ENCODE data around the gene LRRC3C.

The LRRC3C gene

DNA sequence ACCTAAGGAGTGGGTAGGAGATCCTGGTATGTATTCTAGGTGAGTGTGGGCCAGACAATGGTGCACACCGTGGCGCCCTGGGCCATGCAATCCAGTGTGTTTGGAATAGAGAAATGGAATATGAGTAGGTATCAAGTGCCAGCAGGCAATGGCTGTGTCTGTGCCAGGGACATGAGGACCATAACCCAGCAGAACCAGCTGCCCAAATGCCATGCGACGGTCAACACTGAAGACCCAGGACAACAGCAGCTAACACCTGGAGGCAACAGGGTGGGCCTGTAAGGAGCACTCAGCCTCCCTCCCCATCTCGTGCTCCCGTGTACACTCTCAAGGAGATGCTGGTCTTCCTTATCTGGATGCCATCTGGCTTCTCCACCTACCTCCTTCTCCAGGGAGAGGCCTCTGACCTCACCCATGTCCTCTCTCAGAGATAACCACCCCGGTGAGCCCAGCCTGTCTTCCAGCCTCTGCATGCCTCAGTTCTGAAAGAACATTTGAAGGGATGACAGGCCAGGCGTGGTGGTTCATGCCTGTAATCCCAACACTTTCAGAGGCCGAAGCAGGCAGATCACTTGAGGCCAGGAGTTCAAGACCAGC, 8.3 kb upstream of the LRRC3C start:
- peaks cover 69% of the 10 kb centered on the region for H3K4me1 Mint-ChIP-seq (ENCODE audit: low read depth)
- no peak overlapping the region for H3K4me3 Mint-ChIP-seq
- no peaks in the 10 kb centered on the region for H3K27me3 Mint-ChIP-seq
- H3K27ac Mint-ChIP-seq = peak overlapping the region; percentile 78
- no peaks in the 10 kb centered on the region for H3K9me3 Mint-ChIP-seq (ENCODE audit: low read depth)
- peaks cover 14% of the 10 kb centered on the region for H3K36me3 Mint-ChIP-seq

DNA sequence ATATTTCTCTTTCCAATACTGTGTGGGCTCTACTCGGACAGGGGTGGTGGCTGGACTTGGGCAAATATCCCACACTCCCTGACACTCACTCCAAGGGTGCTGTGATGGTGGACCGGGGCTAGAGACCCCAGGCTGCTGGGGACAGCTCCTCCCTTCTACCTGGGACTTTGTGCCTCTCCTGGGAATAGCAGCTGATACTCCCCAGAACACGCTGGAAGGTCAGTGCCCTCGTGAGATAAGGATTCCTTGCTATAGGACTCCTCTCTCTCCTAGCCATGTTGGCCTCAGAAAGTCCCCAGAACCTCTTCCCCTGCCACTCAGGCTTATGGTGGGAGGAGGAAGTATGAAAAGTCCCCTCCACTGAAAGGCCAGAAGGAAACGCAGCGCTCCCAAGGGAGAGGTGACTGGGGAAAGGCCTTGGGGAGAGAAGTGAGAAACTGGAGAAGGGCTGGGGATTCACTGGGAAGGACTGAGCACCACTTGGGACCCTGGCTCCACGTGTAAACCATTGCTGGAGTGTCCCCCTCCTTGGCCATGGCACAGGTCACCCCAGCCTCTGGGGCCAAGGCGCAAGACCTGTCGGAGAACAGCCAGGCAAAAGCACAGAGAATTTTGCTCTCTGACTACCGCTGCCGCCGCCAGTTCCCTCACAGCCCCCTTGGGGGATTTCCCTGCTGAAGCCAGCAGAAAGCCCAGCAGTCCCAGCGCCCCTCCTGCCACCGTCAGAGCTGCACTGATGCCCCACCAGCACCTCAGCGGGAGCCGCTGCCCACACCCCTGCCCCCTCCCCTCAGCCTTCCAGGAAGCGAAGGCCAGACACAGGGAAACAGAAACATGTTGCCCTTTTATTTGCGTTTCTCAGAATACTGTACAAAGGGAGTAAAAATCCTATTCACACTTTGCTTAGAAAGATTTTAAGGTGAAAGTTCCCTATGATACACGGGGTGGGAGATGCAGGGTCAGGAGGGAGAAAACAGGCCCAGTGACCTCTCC, 7.0 kb upstream of the LRRC3C start:
- Mint-ChIP-seq H3K9me3 (ENCODE audit: low read depth) (no peaks in the 10 kb centered on the region), H3K27me3 (no peaks in the 10 kb centered on the region), H3K4me3 (peak overlapping the region; percentile 71), H3K27ac (peak overlapping the region; percentile 98), H3K4me1 (ENCODE audit: low read depth) (peaks cover 82% of the 10 kb centered on the region), H3K36me3 (peaks cover 14% of the 10 kb centered on the region)

DNA sequence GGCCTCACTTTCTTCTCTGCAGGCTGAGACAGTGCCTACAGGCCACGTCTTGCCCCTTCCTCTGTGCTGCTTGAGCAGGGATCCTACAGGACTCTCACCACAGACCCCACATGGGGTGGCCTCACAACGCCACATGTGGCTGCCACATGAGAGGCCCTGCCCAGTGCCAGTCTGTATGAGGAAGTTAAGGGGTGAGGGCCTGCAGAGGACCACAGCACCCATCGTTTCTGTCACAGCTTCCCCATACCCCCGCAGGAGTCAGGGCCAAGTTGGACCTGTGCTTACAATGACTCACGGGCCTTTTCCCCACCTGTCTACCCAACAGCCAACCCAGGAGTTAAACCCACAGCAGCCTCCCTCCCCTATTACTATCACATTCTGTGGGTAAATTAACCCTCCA, 6.2 kb upstream of the LRRC3C start:
- peak overlapping the region; percentile 98 for H3K27ac Mint-ChIP-seq
- no peaks in the 10 kb centered on the region for H3K9me3 Mint-ChIP-seq (ENCODE audit: low read depth)
- H3K36me3 Mint-ChIP-seq = peaks cover 14% of the 10 kb centered on the region
- peaks cover 86% of the 10 kb centered on the region for H3K4me1 Mint-ChIP-seq (ENCODE audit: low read depth)
- H3K4me3 Mint-ChIP-seq = peak overlapping the region; percentile 71
- no peaks in the 10 kb centered on the region for H3K27me3 Mint-ChIP-seq

DNA sequence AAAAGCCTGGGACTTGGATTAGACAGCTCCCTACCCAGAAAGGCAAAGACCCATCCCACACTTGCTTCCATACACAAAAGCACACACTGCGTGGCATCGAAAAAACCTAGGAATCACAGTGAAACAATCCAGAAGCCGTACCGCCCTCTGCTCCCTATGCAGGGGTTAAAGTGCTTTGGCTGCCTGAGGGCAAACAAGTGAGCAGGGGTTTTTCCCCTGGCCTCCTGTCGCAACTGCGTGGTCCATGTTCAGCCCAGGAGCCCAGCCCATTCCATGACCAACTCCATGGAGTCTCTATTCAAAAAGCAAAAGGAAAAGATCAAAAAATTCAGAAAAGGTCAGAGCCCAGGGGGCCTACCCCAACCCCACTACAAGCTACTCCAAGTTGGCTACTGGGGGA, 5.5 kb upstream of the LRRC3C start:
- Mint-ChIP-seq H3K9me3 (ENCODE audit: low read depth) (no peaks in the 10 kb centered on the region), H3K27ac (peak overlapping the region; percentile 98), H3K27me3 (no peaks in the 10 kb centered on the region), H3K36me3 (peaks cover 11% of the 10 kb centered on the region), H3K4me3 (peak overlapping the region; percentile 71), H3K4me1 (ENCODE audit: low read depth) (peaks cover 84% of the 10 kb centered on the region)

DNA sequence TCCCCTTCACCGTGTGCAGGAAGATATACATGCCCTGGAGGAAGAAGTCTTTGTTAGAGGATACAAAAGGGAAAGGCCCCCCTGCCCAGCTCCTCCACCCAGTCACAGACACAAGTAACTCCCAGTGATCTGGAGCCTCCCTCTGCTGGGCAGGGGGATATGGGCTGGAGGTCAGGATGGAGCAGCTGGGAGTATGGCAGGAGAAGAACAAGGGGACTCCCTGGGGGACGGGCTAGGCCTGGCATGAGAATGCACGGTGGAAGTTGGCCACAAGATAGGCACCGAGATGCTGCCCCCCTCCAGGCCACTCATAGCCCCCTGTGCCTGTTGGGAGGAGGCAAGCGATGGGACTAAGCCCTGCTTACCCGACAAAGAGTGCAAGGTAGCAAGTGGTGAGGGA, 4.3 kb upstream of the LRRC3C start:
- Mint-ChIP-seq H3K4me1 (ENCODE audit: low read depth) (peaks cover 82% of the 10 kb centered on the region), H3K4me3 (peak overlapping the region; percentile 95), H3K36me3 (peaks cover 4% of the 10 kb centered on the region), H3K27ac (peak overlapping the region; percentile 98), H3K27me3 (no peaks in the 10 kb centered on the region), H3K9me3 (ENCODE audit: low read depth) (no peaks in the 10 kb centered on the region)

DNA sequence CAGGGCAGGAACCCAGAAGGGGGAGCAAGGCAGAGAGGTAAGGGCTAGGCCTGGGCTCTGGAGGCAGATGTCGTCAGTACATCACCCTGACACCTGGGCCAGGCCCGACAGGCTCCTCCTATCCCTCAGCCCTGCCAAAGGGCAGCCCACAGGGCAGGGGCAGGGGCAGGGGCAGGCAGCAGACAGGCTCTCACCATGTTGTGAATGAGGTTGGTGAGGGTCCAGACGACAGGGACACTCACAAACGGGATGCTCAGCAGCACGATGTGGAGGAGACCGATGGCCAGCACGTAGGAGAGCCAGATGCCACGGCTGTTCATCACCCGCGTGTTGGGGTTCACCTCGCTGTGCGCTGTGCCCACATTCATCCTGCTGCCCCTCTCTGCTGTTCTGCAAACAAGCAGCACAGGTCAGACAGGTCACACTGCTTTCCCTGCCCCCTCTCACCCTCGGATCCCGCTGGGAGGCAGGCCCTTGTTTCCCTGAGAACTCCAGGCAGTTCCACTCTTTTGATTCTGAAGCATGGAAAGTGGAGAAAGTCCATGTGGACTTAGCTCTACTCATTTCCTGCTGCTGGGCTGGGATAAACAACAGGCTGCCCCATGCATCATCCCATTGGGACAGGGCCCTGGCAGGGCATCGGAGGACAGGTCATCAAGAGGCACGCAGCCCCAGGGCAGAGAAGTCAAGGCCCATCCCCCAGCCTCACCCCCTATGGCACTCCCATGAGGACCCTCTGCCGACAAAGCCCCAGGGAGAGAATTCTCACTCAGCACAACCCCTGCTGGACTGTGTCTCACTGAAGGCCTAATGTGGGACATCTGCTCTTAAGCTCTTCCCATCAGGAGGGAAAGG, 3.5 kb upstream of the LRRC3C start:
- peak overlapping the region; percentile 95 for H3K4me3 Mint-ChIP-seq

DNA sequence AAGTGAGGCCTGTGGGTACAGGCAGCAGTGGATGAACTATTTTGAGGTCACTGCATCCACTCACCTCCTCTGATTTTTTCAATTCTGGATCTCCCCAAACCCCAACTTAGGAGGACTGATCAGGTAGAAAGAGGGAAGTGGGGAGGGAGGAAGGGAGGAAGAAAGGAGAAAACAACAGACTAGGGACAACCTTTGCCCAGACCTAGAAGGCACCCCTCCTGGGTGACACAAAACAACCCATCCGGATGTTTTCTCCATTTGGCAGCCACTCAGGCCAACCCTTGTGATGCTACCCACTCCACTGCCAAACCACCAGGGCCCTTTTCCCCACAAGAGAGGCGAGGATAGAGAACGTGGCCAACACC, 2.9 kb upstream of the LRRC3C start:
- H3K36me3 Mint-ChIP-seq = peaks cover 4% of the 10 kb centered on the region
- H3K27ac Mint-ChIP-seq = peak overlapping the region; percentile 98
- H3K4me3 Mint-ChIP-seq = peak overlapping the region; percentile 95
- H3K4me1 Mint-ChIP-seq (ENCODE audit: low read depth) = peaks cover 80% of the 10 kb centered on the region
- H3K9me3 Mint-ChIP-seq (ENCODE audit: low read depth) = no peaks in the 10 kb centered on the region
- no peaks in the 10 kb centered on the region for H3K27me3 Mint-ChIP-seq

More for the DNA sequence above, 3.5 kb upstream of the LRRC3C start:
- Mint-ChIP-seq H3K4me1 (ENCODE audit: low read depth) (peaks cover 79% of the 10 kb centered on the region), H3K9me3 (ENCODE audit: low read depth) (no peaks in the 10 kb centered on the region), H3K36me3 (peaks cover 4% of the 10 kb centered on the region), H3K27ac (peak overlapping the region; percentile 98), H3K27me3 (no peaks in the 10 kb centered on the region)

DNA sequence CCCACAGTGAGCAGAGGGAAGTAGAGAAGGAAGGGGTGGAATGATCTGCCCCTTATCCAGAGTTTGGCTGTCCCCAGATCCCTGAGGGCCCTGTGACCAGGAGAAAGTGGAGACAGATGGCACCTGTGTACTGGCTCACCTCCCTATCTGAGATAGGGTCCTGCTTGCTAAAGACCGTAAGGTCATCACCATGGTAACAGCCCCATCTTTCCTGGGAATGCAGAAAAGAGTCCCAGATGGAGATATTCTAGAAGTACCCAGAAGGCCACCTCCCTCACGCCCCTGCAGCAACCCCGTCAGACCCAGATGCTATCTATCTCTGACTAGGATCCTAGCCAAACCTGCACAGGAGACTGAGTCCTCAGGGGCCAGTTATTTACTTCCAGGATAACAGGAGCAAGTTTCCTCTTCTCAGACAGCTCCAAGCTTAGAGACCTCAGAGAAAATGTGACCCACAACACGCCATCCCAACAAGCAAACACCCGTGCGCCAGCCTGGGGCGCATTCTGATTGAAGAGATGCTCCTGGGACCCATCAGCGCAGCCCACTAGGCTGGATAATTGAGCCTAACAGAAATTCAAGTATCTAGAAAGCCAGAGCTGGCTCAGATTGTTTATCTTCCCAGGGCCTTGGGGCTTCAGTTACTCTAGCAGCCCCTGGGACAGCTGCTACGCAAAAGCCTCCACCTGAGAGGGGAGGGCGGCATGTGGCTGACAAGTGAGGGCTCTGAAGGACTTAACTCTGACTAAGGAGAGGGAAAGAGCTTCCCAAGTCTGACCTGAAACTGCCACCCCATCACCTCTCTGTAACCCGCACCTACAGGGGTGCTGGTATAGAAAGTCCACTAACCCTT, 2.0 kb upstream of the LRRC3C start:
- peak overlapping the region; percentile 98 for H3K27ac Mint-ChIP-seq
- H3K9me3 Mint-ChIP-seq (ENCODE audit: low read depth) = no peaks in the 10 kb centered on the region
- H3K27me3 Mint-ChIP-seq = no peaks in the 10 kb centered on the region
- H3K36me3 Mint-ChIP-seq = peaks cover 4% of the 10 kb centered on the region
- H3K4me1 Mint-ChIP-seq (ENCODE audit: low read depth) = peaks cover 74% of the 10 kb centered on the region
- H3K4me3 Mint-ChIP-seq = peak overlapping the region; percentile 95

DNA sequence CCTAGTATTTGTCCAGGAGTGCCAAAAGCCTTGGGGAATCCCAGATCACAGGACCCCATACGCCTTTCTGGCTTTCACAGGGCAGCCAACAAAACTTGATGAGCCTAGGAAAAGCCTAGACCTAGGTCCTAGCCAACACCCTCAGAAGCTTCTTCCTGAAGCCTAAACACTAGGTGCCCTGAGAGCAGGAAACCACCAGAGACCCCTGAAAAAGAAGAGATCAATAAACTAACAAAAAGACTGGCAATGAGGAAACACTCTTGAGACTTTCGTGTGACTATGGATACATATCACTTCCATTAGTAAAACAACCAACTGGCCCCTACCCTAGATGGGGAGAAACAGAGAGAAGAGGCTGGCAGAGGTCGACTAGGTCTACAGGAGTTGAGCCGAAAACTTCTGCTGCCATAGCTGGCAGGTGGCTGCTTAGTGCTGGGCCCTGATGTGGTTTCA, 1.4 kb upstream of the LRRC3C start:
- Mint-ChIP-seq H3K4me1 (ENCODE audit: low read depth) (peaks cover 67% of the 10 kb centered on the region), H3K4me3 (peak overlapping the region; percentile 95), H3K27me3 (no peaks in the 10 kb centered on the region), H3K27ac (peak overlapping the region; percentile 98), H3K9me3 (ENCODE audit: low read depth) (no peaks in the 10 kb centered on the region), H3K36me3 (peaks cover 4% of the 10 kb centered on the region)

DNA sequence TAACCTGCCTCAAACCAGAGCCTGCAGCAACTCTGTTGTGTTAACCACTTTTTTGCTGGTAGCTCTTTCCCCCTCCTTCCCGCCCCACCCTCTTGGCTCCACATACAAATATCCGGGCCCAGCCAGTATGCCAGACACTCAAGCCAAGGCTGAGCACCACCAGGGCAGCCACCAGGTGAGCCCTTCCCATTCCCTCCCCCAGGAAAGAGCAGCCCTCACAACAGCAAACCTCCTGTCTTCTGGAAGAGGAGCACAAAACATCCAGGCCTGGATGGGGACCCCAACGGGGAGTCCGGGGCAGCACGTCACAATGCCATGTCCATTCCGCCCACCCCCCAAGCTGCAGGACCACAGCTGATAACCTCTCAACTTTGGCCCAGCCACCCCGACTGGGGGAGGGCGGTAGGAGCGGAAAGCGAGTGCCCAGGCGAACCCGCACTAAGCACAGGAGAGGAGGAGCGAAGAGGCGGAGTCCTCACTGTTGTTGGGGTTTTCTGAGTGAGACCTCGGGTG, 888 bp upstream of the LRRC3C start:
- Mint-ChIP-seq H3K36me3 (peaks cover 4% of the 10 kb centered on the region), H3K27ac (peak overlapping the region; percentile 98), H3K4me1 (ENCODE audit: low read depth) (peaks cover 62% of the 10 kb centered on the region), H3K4me3 (peak overlapping the region; percentile 95), H3K9me3 (ENCODE audit: low read depth) (no peaks in the 10 kb centered on the region), H3K27me3 (no peaks in the 10 kb centered on the region)

DNA sequence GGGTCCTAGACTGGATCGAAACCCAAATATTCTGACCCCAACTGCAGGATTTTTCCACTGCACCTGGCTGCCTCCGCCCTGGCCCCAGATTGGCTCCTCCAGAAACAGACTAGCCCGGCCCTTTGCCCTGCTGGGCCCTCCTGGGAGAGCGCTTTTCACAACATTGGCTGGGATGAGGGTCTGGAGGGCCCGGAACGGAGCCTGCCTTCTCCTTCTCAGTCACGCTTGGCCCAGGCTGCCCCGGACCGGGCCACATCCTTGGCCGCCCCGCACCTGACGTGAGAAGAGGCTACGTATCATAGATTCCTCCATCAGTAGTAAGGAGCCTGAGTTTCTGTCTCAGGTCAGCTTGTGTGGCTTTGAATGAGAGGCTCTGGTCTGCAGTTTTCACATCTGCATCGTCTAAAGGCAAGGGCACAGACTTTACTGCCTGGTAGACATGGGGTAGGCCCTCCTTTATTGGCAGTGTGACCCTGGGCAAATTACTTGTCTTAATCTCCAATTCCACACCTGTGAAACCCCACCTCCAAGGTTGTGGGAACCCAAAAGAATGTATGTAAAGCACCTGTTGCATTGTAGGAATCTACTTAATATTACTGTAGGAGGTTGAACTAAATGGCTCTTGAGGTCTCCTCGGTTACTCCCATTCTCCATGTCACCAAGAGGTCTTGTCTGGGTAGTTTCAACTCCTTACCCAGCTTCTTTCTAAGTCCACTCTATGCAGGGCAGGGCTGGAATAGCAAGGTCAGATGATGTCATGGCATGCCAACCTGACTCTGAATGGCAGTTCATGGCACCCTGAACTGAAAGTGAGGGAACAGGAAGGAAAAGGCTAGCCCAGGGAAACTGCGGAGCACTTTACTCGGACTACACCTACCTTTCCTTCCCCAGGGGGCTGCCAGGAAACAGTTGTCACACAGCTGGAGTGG, 661 bp downstream of the LRRC3C start:
- Mint-ChIP-seq H3K27ac (peak overlapping the region; percentile 87), H3K27me3 (no peaks in the 10 kb centered on the region), H3K36me3 (peaks cover 1% of the 10 kb centered on the region), H3K4me1 (ENCODE audit: low read depth) (peaks cover 48% of the 10 kb centered on the region), H3K4me3 (peak overlapping the region; percentile 95), H3K9me3 (ENCODE audit: low read depth) (no peaks in the 10 kb centered on the region)

DNA sequence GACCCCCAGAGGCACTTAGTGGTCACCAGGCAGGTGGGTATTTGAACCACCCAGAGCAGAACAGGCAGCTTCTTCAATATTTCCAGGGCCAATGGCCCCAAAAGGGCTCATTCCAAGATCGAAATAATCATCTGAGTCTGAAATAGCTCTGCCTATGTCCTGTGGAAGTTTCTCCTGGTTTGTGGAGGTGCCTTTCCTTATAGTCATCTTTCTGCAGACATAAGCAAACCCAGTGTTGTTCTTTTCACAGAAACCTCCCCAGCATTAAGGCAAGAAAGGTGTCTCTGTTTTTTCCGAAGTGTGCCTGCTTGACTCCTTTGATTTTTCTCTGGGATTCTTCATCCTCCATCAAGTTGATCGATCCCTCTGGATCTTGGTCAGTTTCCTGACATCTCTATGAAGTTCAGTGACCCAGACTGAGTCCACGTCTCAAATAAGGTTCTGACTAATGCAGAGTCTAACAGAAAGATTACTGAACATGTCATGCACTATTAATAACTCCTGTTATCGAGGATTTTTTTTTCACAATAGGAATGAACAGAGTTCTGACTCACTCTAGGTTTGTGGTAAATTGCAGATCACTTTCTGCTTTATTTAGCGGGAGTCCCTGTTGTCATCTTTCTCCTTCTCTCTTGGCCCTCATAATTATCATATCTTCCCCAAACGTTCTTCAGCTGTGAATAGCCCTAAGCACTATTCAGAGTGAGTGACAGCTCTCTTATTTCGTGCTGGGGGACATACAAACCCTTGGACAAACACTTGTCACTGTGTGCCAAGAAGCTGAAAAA, 1.5 kb downstream of the LRRC3C start:
- no peaks in the 10 kb centered on the region for H3K36me3 Mint-ChIP-seq
- H3K9me3 Mint-ChIP-seq (ENCODE audit: low read depth) = no peaks in the 10 kb centered on the region
- H3K4me1 Mint-ChIP-seq (ENCODE audit: low read depth) = peaks cover 41% of the 10 kb centered on the region
- peak overlapping the region; percentile 68 for H3K27ac Mint-ChIP-seq
- H3K4me3 Mint-ChIP-seq = peak overlapping the region; percentile 11
- no peaks in the 10 kb centered on the region for H3K27me3 Mint-ChIP-seq
